NCI-H1417 (cell line): Measurements from ENCODE around the gene PTMS.
A peak's percentile ranks its signal among the peaks of the same experiment; 100 is the strongest.

ENCODE experiments used
- DNase-seq, 3 experiments: peaks; one replicate each; lab custom pipeline; 2025; lab: John Stamatoyannopoulos, UW

The PTMS gene

DNA sequence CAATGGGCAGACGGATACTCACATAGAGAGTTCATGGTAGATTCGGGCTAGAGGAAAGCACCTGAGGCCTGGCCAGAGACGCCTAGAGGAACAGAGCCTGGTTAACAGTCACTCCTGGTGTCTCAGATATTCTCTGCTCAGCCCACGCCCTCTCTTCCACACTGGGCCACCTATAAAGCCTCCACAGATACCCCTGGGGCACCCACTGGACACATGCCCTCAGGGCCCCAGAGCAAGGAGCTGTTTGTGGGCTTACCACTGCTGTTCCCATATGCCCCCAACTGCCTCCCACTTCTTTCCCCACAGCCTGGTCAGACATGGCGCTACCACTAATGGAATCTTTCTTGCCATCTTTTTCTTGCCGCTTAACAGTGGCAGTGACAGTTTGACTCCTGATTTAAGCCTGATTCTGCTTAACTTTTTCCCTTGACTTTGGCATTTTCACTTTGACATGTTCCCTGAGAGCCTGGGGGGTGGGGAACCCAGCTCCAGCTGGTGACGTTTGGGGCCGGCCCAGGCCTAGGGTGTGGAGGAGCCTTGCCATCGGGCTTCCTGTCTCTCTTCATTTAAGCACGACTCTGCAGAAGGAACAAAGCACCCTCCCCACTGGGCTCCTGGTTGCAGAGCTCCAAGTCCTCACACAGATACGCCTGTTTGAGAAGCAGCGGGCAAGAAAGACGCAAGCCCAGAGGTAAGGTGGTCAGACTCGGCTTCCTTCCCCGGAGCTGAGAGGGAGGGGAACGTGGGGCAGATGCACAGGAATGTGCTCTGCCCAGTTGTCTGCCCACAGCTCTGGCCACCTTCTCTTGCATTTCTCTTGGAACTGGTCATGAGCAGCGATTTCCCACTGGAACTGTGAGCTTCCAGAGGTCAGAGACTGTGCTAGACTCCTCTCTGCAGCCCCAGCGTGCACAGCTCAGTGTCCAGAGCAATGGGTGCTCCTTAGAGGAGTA is 23.1 kb downstream of the PTMS start, which contains the start of gene CD4:
Gene CD4, plus strand, starts transcription at position 557 of the 953 bp plus-strand sequence. CDS start 10,611 bp downstream, outside the sequence.
- DNase-seq = no peak

DNA sequence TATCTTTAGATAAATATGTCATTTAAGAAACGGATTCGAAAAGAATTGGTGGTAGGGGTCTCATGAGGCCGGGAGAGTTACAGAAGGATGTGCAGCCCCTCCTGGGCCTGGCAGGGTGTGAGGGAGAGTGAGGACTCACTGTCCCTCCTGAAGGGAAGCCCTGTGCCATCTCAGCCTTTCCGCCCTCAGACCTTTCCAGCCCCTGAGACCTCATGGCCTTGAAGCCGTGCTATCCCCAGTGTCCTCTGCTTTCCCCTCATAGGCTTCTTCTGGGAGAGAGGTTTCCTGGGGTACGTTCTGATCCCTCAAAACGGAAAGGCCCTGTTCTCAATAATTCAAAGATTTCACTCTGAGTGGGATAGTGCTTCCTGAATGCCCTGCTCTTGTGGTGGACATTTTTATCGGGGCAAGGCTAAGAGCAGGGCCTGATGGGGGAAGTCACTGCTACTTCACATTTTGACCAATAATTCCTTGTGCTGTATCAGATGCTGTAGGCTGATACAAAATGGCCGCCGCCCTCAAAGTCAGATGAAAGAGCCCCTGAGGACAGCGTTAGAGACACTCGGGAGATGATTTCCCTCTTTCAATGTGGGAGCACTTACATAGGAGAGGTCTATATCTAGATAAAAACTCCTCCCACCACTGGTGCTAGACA is 24.5 kb downstream of the PTMS start:
- no peak for DNase-seq

DNA sequence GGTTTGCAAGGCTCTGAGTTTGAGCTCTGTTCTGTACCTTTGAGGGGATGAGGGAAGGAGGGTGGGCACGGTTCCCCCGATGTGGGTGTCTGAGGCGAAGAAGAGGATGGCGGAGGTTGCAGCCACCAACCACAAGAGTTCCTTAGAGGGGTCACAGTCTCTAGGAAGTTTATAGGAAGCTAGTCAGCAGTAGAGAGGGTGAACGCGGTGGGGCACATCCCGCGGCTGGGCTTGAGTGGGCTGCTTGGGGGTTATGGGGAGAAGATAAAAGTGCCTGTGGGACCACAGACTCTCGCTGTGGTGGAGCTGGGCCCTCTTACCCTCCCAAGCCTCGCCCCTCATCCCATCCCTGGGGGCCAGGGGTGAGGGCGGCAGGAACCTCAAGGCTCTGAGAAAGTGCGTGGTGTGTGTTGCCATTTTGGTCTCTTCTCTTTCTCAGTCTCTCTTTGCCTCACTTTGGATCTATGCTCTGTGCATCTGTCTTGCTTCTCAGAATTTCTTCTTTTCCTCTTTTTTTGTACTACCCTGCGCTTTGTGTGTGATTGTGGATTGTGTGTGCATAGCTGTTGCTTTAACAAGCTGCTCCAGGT is 25.9 kb downstream of the PTMS start:
- no peak for DNase-seq

DNA sequence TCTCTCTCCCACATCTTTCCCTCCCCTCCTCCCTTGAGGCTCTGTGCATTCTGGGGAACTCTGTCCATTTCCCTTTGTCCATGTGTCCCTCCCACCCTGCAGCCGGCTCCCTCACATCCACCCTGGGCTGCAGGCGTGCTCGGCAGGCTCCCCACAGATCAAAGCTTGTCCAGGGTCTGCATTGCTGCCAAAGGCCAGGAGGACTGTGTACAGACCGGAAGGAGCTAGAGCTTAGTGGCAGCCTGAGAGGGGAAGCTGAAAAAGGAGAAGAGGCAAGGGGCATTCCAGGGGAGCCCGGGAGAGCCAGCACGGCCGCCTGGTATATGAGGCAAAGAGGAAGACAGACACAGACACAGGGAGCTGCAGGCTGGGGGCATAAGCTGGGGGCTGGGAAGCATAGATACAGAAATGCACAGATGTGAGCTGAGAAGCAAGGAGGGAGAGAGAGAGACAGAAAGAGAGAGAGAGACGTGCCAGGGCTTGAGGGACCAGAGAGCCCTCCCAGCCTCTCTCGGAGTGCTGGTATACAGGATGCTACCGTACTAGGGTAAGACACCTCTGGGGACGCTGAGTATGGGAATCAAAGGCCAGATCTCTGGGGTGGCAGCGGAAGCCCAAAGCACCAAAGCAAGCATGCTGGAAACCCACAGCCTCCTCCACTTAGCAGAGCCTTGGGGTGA is 26.5 kb downstream of the PTMS start:
- no peak for DNase-seq

DNA sequence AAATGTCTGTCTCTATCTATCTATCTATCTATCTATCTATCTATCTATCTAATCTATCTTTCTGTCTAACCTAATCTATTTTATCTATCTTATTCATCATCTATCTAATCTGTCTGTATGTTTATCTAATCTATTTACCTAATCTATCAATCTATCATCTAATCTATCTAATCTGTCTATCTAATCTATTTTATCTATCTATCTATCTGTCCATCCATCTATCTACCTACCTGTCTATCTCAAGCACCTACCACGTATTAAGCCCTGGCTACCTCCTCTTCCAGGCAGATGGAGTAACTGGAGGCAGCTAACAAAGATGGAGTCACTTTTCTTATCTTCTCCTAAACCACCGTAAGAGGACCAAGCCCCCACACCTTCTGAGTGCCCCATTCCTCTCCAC is 28.9 kb downstream of the PTMS start:
- DNase-seq = no peak

DNA sequence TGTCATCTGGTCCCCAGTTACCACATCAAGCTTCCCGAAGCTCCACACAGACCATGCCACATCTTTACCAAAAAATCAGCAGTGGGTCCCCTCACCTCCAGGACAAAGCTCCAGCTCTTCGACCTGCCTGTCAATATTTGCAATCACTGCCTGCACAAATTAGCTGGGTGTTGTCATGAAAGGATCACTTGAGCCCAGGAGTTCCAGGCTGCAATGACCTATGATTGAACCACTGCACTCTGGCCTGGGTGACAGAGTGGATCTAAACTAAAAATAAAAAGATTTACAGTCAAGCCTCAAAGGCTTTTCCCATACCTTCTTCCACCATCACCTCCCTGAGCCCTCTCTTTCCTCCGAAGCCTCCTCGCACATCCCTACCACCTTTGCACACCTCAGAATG is 30.4 kb downstream of the PTMS start:
- DNase-seq = no peak

DNA sequence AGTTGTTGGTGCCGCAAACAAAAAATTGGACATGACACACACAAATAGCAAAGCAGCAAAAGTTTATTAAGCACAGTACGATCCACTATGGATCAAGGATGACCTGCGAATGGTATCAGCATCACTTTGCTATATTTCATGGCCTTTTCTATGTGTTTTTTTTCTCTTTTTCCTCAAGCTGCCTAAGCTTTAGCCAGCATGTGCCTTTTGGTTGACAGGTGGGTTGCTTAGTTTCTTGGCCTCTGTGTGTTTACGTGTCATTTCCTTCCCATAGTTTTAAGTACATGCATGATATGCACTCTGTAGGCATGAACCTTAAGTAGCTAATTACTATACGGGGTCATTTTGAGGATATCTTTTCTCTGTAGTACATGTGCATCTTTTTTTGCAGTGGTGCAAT is 33.0 kb downstream of the PTMS start:
- no peak for DNase-seq

DNA sequence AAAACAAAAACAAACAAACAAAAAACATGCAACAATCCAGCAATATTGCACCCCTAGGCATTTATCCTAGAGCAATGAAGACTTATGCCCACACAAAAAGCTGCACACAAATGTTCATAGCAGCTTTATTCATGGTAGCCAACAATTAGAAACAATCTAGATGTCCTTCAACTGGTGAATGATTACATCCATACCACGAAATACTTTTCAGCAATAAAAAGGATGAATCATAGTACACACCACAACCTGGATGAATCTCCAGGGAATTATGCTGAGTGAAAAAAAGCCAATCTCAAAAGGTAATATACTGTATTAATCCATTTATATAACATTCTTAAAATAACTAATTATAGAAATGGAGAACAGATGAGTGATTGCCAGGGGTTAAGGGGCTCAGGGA is 41.0 kb downstream of the PTMS start:
- DNase-seq = no peak

DNA sequence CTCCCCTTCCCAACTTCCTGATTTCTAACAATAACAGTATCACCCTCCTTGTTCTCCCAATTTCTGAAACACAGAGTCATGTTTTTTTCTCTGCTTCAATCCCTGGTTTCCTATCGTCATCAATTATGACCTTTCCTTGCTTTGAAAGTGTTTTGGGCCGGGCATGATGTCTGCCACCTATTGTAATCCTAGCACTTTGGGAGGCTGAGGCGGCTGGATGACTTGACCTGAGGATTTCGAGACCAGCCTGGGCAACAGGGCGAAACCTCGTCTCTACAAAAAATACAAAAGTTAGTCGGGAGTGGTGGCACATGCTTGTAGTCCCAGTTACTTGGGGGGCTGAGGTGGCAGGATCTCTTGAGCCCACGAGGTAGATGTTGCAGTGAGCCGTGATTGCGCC is 42.9 kb downstream of the PTMS start:
- no peak for DNase-seq

DNA sequence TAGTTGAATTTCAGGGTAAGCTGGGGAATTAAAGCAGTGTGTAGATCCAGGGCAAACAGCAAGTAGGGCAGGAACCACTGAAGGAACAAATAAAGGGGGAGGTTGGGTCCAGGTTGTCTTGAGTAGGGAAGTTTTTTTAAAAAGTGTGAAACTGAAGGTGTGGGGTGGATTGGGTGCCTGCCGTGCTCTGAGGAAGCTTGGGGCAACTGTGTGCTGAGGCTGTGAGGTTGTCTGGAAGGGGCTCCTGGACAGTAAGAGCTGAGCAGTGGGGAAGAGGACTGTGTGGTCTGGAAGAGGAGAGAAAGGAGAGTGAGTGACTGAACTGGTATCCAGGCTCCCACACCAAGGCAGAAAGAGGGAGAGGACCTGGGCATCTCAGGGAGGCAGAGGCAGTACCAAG is 44.6 kb downstream of the PTMS start:
- DNase-seq = no peak

DNA sequence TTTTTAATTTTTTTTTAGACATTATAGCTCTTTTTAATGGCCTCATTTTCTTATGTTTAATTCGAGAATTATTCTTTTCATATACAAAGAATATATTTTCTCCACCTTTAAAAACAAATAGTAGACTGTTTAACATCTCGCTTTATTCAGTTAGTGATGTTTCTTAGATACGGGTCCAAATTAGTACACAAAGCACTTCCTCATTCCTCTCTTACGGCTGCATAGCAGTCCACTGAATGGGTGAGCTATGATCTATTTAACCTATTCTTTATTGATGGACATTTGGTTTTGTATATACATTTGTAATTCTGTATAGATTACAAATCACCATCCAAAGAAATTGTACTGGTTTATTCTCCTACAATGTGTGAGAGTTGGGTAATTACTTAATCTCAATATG is 47.2 kb downstream of the PTMS start:
- no peak for DNase-seq

DNA sequence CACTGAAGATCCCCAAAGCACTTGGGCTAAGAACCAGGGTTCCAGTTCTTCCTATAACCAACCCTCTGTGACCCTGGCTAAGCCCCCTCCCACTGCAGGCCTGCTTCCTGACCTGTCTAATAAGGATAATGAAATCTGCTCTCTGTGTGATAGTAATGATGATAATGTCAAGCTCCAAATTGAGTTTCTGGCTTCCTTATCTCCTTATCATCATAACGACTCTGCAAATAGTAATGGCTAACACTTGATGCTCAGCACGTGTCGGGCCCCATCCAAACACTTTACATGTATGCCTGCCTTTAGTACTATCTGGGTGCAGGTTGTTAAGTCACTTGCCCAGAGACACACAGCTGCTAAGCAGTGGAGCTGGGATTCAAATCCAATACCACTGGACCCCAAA is 50.4 kb downstream of the PTMS start:
- DNase-seq = no peak

DNA sequence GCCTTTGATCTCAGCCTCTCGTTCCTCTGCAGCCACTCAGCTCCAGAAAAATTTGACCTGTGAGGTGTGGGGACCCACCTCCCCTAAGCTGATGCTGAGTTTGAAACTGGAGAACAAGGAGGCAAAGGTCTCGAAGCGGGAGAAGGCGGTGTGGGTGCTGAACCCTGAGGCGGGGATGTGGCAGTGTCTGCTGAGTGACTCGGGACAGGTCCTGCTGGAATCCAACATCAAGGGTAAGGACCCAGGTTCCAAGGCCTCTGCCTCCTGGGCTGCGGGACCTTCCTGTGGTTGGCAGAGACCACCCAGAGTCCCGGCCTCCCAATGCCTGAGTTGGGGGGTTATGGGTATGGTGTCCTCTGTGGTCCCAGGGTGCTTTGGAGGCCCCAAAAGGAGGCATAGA is 50.9 kb downstream of the PTMS start:
- DNase-seq = no peak

DNA sequence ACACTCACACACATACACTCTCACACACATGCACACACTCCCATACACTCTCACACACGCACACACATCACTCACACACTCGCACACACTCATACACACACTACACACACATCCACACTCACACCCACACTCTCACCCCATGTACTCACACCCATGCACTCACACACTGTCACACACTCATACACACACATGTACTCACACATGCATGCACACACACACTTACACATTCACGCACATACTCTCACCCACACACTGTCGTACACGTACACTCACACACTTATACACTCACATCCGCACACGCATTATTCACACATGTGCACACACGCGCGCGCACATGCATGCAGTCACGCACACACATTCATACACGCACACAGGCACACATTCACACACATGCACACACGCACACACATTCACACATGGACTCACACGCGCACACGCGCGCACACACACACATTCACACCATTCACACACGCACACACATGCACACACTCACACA is 51.5 kb downstream of the PTMS start:
- DNase-seq = no peak

DNA sequence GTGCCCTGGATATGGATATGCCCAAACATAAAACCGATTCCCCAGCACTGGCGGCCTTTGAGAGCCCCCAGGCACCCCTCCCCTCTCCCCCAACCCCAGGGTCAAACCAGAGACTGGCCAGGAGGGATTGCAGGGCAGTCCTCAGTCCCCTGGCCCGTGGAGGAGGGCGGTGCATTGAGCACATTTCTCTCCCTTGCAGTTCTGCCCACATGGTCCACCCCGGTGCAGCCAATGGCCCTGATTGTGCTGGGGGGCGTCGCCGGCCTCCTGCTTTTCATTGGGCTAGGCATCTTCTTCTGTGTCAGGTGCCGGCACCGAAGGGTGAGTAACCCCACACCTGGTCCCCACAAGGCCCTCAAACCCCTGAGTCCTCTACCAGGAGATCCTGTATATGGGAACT is 52.1 kb downstream of the PTMS start:
- no peak for DNase-seq

DNA sequence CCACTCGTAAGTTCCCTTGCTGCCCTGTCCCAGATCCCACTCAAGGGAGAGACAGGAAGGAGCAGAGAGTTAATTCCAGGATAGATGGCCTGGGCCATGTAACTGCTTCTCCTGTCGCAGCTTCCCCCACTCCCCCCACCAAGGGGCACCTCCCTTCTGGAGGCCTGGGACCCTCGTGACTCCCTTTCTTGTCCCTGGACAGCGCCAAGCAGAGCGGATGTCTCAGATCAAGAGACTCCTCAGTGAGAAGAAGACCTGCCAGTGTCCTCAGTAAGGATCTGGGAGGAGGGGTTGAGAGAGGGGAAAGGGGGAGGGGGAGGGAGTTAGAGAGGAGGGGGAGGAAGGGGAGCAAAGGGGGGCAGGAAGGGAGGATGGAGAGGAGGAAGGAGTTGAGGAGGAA is 52.5 kb downstream of the PTMS start:
- no peak for DNase-seq

DNA sequence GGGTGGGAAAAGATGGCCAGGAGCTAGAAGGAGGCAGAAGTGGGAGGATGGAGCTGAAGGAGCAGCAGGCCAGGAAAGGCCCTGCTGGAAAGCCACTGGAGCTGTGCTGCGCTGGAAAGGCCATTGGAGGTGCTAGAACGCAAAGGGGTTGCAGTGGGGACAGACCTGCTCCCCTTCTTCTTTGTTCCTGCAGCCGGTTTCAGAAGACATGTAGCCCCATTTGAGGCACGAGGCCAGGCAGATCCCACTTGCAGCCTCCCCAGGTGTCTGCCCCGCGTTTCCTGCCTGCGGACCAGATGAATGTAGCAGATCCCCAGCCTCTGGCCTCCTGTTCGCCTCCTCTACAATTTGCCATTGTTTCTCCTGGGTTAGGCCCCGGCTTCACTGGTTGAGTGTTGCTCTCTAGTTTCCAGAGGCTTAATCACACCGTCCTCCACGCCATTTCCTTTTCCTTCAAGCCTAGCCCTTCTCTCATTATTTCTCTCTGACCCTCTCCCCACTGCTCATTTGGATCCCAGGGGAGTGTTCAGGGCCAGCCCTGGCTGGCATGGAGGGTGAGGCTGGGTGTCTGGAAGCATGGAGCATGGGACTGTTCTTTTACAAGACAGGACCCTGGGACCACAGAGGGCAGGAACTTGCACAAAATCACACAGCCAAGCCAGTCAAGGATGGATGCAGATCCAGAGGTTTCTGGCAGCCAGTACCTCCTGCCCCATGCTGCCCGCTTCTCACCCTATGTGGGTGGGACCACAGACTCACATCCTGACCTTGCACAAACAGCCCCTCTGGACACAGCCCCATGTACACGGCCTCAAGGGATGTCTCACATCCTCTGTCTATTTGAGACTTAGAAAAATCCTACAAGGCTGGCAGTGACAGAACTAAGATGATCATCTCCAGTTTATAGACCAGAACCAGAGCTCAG is 53.2 kb downstream of the PTMS start:
- no peak for DNase-seq

DNA sequence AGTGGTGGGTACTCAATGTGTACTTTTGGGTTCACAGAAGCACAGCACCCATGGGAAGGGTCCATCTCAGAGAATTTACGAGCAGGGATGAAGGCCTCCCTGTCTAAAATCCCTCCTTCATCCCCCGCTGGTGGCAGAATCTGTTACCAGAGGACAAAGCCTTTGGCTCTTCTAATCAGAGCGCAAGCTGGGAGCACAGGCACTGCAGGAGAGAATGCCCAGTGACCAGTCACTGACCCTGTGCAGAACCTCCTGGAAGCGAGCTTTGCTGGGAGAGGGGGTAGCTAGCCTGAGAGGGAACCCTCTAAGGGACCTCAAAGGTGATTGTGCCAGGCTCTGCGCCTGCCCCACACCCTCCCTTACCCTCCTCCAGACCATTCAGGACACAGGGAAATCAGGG is 54.0 kb downstream of the PTMS start:
- peak in 1 of 3 experiments; percentile 37 for DNase-seq
